GM12878 (cell line): Measurements from ENCODE around the gene CHD1.
"Not testable (repeated sequence)": the region's sequence is repeated elsewhere in the genome, so short reads cannot be mapped to it uniquely, and the experiment has no call there.

Experiments used
- CEBPB ChIP-seq, 2 experiments: fragments of 150-350 bp in 1 of 2; IDR thresholded peaks; 2 replicates each; pipeline ENCODE4 v1.6.1; 2012 to 2014; ENCODE audit warnings: low read depth in 2 of 2, low read length in 2 of 2, borderline replicate concordance in 1 of 2, inconsistent platforms in 1 of 2
- EGR1 ChIP-seq, 2 experiments: IDR thresholded peaks; 1 replicate in 1 of 2; 2 replicates in 1 of 2; pipeline ENCODE4 v1.6.1; 2011 to 2012; ENCODE audit warnings: low read depth in 2 of 2, low read length in 2 of 2, borderline replicate concordance in 1 of 2, mild to moderate bottlenecking in 1 of 2, moderate library complexity in 1 of 2
- PML ChIP-seq: IDR thresholded peaks from 2 replicates; pipeline ENCODE4 v1.6.1; 2012; ENCODE audit warnings: low read length, inconsistent platforms
- RFX5 ChIP-seq: IDR thresholded peaks from 2 replicates; pipeline ENCODE4 v1.6.1; 2011; ENCODE audit warnings: low read depth, low read length, improper control_type of control experiment
- SREBF1 ChIP-seq: IDR thresholded peaks from 2 replicates; pipeline ENCODE4 v1.6.1; 2012; ENCODE audit warnings: mild to moderate bottlenecking, low read length

DNA sequence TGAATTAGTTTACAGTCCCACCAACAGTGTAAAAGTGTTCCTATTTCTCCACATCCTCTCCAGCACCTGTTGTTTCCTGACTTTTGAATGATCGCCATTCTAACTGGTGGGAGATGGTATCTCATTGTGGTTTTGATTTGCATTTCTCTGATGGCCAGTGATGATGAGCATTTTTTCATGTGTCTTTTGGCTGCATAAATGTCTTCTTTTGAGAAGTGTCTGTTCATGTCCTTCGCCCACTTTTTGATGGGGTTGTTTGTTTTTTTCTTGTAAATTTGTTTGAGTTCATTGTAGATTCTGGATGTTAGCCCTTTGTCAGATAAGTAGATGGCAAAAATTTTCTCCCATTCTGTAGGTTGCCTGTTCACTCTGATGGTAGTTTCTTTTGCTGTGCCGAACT lies 27.1 kb upstream of the CHD1 start:
- not testable (repeated sequence) for TF ChIP-seq EGR1 (IDR thresholded peaks at IDR 0.05; ENCODE audit: borderline replicate concordance in 1 of 2, low read depth in 2 of 2, low read length in 2 of 2); PML; SREBF1; RFX5; CEBPB (IDR thresholded peaks at IDR 0.05; ENCODE audit: borderline replicate concordance in 1 of 2, low read depth in 2 of 2, low read length in 2 of 2)
